HL-60/S4 treated with phorbol 12-myristate 13-acetate at 8.2 ng/mL for 4 days and 3 days (cell line): ENCODE measurements around the gene SMU1.

Source experiments
- in situ Hi-C: fragments of 300-500 bp; cut with MboI; formaldehyde crosslinking; loops from 2 replicates; pipeline ENCODE4 v1.15.0; 2022; ENCODE audit warnings: low sequenced_read_pairs

SMU1 gene

GRCh38 chr9:33105959-33106358, 29.5 kb upstream of the SMU1 start:
- in situ Hi-C loops: no loop called here

GRCh38 chr9:33105504-33105903, 29.0 kb upstream of the SMU1 start:
- in situ Hi-C loops: no loop called here

- in situ Hi-C loops: no loop called here
Observed at GRCh38 chr9:33104401-33104800, 27.9 kb upstream of the SMU1 start.

- in situ Hi-C loops: no loop called here
Observed at GRCh38 chr9:33103501-33104281, 27.2 kb upstream of the SMU1 start.

GRCh38 chr9:33102551-33103210, 26.2 kb upstream of the SMU1 start:
- in situ Hi-C loops: no loop called here

- in situ Hi-C loops: no loop called here
Observed at GRCh38 chr9:33101104-33101951, 24.9 kb upstream of the SMU1 start.

- in situ Hi-C loops: no loop called here
Observed at GRCh38 chr9:33099754-33100153, 23.3 kb upstream of the SMU1 start.

- in situ Hi-C loops: no loop called here
Observed at GRCh38 chr9:33097192-33097591, 20.7 kb upstream of the SMU1 start.

GRCh38 chr9:33092634-33093033, 16.2 kb upstream of the SMU1 start:
- in situ Hi-C loops: no loop called here

- in situ Hi-C loops: loop anchor here (10.0 kb wide), 1 partner anchor 129 kb away; no protein-coding TSS in a partner anchor
Observed at GRCh38 chr9:33085672-33086071, 9.2 kb upstream of the SMU1 start.

- in situ Hi-C loops: loop anchor here (5.0 to 10.0 kb wide), 2 partner anchors 75 to 132 kb away; no protein-coding TSS in a partner anchor
Observed at GRCh38 chr9:33082538-33083326, 6.3 kb upstream of the SMU1 start.

GRCh38 chr9:33082128-33082527, 5.7 kb upstream of the SMU1 start:
- in situ Hi-C loops: loop anchor here (5.0 to 10.0 kb wide), 2 partner anchors 75 to 133 kb away; no protein-coding TSS in a partner anchor

- in situ Hi-C loops: loop anchor here (5.0 to 10.0 kb wide), 2 partner anchors 76 to 134 kb away; no protein-coding TSS in a partner anchor
Observed at GRCh38 chr9:33081128-33081851, 4.8 kb upstream of the SMU1 start.

GRCh38 chr9:33080534-33080933, 4.1 kb upstream of the SMU1 start:
- in situ Hi-C loops: loop anchor here (5.0 to 10.0 kb wide), 2 partner anchors 77 to 134 kb away; no protein-coding TSS in a partner anchor

- in situ Hi-C loops: no loop called here
Observed at GRCh38 chr9:33068991-33069390, 7.5 kb downstream of the SMU1 start.

GRCh38 chr9:33065157-33066076, 11.1 kb downstream of the SMU1 start:
- in situ Hi-C loops: no loop called here

- in situ Hi-C loops: no loop called here
Observed at GRCh38 chr9:33051144-33051543, 25.3 kb downstream of the SMU1 start.

- in situ Hi-C loops: no loop called here
Observed at GRCh38 chr9:33049680-33050361, 26.7 kb downstream of the SMU1 start.
